GM18519 (cell line): ENCODE measurements around the gene ZNF57.
A peak's percentile ranks its signal among the peaks of the same experiment; 100 is the strongest.
"Not testable (repeated sequence)": the region's sequence is repeated elsewhere in the genome, so short reads cannot be mapped to it uniquely, and the experiment has no call there.

Experiments used
- ATAC-seq: cut with Tn5 transposase; IDR thresholded peaks from one replicate; pipeline ENCODE4 v1.9.1; 2021; ENCODE audit warnings: mild to moderate bottlenecking, moderate library complexity; ENCODE audit not compliant: unreplicated experiment, low FRiP score

Gene ZNF57

DNA sequence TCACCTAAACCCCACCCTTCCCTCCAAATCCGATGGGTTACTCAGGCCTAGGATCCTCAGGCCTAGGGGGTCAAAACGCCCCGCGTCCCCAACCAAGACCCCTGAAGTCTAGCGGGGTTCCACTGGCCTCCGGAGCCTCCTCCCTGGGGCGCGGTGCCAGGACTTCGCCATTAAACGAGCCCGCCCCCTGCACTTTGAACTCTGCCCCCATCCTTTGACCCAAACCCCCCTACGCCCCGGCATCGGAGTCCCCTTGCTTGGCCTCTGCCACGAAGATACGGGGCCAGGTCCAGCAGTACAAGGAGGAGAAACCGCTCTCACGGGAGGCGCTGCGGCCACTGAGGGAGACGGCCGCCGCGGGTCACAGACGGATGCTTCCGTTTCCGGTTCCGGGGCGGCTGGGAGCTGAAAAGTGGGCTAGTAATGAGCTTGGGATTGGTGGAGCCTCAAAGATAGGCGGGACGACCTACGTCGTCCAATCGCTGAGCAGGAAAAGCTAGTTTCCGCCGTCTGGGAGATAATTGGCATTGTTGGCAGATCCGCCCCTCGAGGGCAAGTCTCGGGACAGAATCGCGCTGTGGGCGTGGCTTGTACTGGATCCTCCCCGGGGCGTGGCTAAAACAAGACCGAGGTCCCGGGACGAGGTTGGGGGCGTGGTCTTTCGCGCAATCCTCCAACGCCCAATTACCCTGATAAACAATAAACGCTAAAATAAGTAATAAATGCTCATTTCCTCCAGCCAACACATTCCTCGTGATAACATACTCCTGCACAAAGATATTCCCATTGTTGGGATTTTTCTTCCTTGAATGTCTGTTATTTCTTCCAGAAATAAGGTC, 49.8 kb downstream of the ZNF57 start:
- ATAC-seq: peak; percentile 84

DNA sequence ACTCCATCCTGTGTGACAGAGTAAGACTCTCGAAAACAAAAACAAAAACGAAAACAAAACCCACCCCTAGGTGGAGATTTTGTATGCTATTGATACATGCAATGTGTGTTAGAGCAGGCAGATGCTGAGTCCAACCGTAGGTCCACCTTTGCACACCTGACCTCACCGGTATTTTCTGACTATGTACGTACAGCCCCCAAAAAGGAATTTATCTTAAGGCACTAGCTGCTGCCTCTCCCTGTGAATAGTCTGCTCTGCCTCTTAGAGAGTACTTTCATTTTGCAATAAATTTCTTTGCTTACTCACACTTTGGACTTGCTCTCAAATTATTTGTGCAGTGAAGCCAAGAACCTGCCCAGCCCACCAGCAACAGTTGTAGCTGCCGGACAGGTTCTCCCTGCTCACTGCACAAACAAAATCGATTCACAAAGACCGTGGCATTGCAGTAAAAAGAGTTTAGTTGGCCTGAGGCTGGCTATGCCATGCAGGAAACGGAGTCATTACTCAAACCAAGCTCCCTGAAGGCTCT, 52.3 kb downstream of the ZNF57 start:
- no peak for ATAC-seq

DNA sequence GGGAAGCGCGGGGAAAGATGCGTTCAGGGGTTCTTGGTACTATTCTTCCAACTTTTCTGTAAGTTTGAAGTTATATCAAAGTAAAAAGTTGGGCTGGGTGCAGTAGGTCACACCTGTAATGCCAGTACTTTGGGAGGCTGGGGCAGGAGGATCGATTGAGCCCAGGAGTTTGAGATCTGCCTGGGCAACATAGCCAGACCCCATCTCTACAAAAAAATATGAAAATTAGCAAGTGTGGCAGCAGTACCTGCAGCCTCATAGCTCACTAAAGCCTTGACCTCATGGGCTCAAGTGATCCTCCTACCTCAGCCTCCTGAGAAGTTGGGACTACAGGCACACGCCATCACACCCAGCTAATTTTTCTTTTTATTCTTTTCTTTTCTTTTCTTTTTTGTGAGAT, 56.4 kb downstream of the ZNF57 start:
- no peak for ATAC-seq

DNA sequence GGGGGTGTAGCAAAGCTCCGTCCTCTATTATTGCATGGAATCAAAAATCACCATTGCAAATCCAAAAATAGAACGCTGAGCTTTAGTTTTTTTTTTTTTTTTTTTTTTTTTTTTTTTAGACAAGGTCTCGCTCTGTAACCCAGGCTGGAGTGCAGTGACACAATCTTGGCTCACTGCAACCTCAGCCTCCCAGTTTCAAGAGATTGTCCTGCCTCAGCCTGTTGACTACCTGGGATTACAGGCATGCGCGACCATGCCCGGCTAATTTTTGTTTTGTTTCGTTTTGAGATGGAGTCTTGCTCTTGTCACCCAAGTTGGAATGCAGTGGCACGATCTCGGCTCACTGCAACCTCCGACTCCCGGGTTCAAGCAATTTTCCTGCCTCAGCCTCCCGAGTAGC, 59.4 kb downstream of the ZNF57 start:
- ATAC-seq: no peak

DNA sequence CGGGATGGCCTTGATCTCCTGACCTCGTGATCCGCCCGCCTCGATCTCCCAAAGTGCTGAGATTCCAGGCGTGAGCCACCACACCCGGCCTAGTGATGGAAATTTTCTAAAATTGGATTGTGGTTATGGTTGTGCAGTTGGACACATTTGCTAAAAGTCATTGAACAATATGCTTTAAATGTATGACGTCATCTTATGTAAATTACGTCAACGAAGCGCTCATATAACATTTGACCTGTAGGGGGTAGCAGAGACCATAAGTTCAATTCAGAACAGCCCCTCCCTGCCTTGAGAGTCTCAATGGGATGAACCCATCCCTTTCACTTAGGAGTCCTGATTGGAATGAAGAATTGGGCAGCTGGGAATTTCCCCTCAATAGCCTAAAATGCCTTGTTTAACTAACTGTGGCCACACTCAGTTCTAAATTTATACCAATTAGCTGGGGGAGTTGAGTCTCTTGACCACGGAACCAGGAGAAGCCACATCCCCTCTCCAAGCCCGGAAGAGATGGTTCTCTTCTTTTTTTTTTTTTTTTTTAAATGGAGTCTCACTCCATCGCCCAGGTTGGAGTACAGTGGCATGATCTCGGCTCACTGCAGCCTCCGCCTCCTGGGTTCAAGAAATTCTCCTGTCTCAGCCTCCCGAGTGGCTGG, 61.4 kb downstream of the ZNF57 start:
- no peak for ATAC-seq

DNA sequence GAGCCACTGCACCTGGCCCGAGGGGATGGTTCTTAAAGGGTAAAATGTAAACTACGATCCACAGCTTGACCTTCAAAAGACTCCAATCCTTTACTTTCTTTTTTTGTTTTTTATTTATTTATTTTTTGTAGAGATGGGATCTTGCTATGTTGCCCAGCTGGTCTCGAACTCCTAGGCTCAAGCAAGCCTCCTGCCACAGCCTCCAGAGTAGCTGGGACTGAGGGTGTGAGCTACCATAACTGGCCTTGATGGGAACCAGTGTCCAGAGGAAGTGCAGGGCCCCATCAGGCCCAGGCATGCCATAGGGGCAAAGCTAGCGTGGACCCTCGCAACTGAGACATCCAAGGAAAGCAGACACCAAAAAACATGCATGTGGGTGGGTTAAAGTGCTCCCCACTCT, 62.4 kb downstream of the ZNF57 start:
- no peak for ATAC-seq

DNA sequence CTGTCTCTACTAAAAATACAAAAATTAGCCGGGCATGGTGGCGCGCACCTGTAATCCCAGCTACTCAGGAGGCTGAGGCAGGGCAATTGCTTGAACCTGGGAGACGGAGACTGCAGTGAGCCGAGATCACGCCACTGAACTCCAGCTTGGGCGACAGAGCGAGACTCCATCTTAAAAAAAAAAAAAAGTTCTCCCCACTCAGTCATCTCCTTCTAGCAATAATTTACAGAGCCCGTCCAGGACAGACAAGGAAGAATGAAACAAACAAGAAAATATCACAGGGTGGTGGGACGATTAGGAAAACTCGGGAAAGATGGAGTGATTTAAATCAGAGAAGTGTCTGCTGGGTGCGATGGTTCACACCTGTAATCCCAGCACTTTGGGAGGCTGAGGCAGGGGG, 62.9 kb downstream of the ZNF57 start:
- not testable (repeated sequence) for ATAC-seq

DNA sequence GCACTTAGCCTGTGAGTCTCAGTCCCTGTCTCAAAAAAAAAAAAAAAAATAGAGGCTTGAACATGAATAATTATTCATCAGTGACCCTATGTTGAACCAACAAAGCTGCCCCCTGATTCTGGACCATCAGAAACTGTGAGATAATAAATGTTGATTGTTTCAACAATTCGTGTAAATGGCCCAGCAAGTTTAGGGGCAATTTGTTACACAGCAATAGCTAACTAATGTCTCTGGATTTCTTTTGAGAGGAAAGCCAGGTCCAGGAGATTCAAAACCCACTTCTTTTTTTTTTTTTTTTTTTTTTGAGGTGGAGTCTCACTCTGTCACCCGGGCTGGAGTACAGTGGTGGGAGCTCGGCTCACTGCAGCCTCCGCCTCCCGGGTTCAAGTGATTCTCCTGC, 64.1 kb downstream of the ZNF57 start:
- ATAC-seq: no peak

DNA sequence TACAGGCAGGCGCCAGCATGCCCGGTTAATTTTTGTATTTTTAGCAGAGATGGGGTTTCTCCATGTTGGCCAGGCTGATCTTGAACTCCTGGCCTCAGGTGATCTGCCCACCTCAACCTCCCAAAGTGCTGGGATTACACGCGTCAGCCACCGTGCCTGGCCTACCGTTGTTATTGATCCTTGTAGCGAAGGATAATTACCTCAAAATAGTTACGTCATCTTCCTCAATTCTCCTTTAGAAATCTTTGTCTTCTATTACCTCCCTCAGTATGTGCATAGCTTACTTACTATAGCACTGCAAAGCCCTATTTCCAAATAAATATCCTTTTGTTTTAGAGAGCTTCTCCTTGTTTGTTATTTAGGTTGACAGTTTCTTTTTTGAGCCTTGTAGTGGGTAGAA, 67.2 kb downstream of the ZNF57 start:
- ATAC-seq: no peak
